Activated CD8-positive, alpha-beta T cell treated with anti-CD3 and anti-CD28 coated beads for 36 hours (primary cell): ENCODE data around the gene KMT5B. TPM values are rescaled to one million over a fixed set of nuclear protein-coding genes. Genes with fewer than 3 reads are reported as not detected.

Experiments
- ATAC-seq: fragments of 200-7000 bp; cut with Tn5 transposase; one replicate; pipeline ENCODE4 v1.10.0; 2021; ENCODE audit warnings: mild to moderate bottlenecking, moderate library complexity
- CTCF ChIA-PET: fragments of 350-600 bp; sonication (Branson Sonifier 250); formaldehyde crosslinking; loops from one replicate; lab custom pipeline; 2021; ENCODE audit warnings: antibody characterized with exemption; lab: Charles Lee
- POLR2A ChIA-PET: fragments of 350-600 bp; sonication (Branson Sonifier 250); formaldehyde crosslinking; loops from one replicate; lab custom pipeline; 2021; ENCODE audit warnings: antibody characterized with exemption; lab: Charles Lee
- DNase-seq: peaks from one replicate; pipeline ENCODE4 v3.0.0-alpha.2; 2020
- H3K27ac Mint-ChIP-seq: one replicate; pipeline ENCODE4 v1.8.0; 2021; ENCODE audit warnings: mild to moderate bottlenecking, mixed read lengths
- H3K27me3 Mint-ChIP-seq: one replicate; pipeline ENCODE4 v1.8.0; 2021; ENCODE audit warnings: mixed read lengths
- H3K36me3 Mint-ChIP-seq: one replicate; pipeline ENCODE4 v1.8.0; 2021; ENCODE audit warnings: low read depth, mixed read lengths
- H3K4me1 Mint-ChIP-seq: one replicate; pipeline ENCODE4 v1.8.0; 2021; ENCODE audit warnings: low read depth, mixed read lengths
- H3K4me3 Mint-ChIP-seq: one replicate; pipeline ENCODE4 v1.8.0; 2021; ENCODE audit warnings: mild to moderate bottlenecking, moderate library complexity, mixed read lengths
- H3K9me3 Mint-ChIP-seq: one replicate; pipeline ENCODE4 v1.8.0; 2021; ENCODE audit warnings: mixed read lengths
- CTCF ChIP-seq: fragments of 200-600 bp; IDR thresholded peaks from one replicate; pipeline ENCODE4 v1.8.0; 2022; ENCODE audit warnings: antibody characterized with exemption, mild to moderate bottlenecking
- intact Hi-C: fragments of 100-400 bp; cut with micrococcal nuclease; formaldehyde crosslinking; loops from one replicate; pipeline ENCODE4 v1.10.0; 2022
- total RNA-seq, 2 experiments: library from RNA; stranded (reverse); gene quantifications; one replicate each; pipeline ENCODE4 v1.2.3, GENCODE V29; 2021

KMT5B gene
- total RNA-seq, 2 experiments from 2014 or later: 16.9 to 17.9 TPM

- Mint-ChIP-seq H3K4me3 (no peak overlapping the region), H3K9me3 (no peaks in the 10 kb centered on the region), H3K27ac (peak overlapping the region; percentile 49), H3K36me3 (peaks cover 12% of the 10 kb centered on the region), H3K4me1 (peaks cover 3% of the 10 kb centered on the region), H3K27me3 (no peaks in the 10 kb centered on the region)
- ChIA-PET CTCF (interaction anchor here (0.7 to 11.6 kb wide), 4 partner anchors 12 to 82 kb away, joined by 3 to 224 read pairs (median 16); partner anchors contain the start of gene C11orf24), POLR2A (interaction anchor here (1.0 kb wide), 1 partner anchor 69 kb away, joined by 3 read pairs; no protein-coding TSS in a partner anchor)
- DNase-seq: no peak
- ATAC-seq: no peak
- intact Hi-C loops: loop anchor here (10.0 kb wide), 1 partner anchor 185 kb away; no protein-coding TSS in a partner anchor
- no peak for TF ChIP-seq CTCF
Measured at GRCh38 chr11:68259122-68259959, 46.2 kb upstream of the KMT5B start.

GRCh38 chr11:68258363-68258765 is 45.3 kb upstream of the KMT5B start:
- Mint-ChIP-seq H3K27me3 (no peaks in the 10 kb centered on the region), H3K27ac (no peak overlapping the region), H3K4me1 (peaks cover 3% of the 10 kb centered on the region), H3K9me3 (no peaks in the 10 kb centered on the region), H3K36me3 (peaks cover 12% of the 10 kb centered on the region), H3K4me3 (no peak overlapping the region)
- intact Hi-C loops: loop anchor here (10.0 kb wide), 1 partner anchor 186 kb away; no protein-coding TSS in a partner anchor
- POLR2A ChIA-PET: interaction anchor here (1.3 to 2.2 kb wide), 3 partner anchors 12 to 41 kb away, joined by 3 to 11 read pairs (median 5); partner anchors contain the start of gene C11orf24
- CTCF ChIA-PET: interaction anchor here (1.0 to 11.6 kb wide), 15 partner anchors 8 to 78 kb away, joined by 3 to 224 read pairs (median 7); partner anchors contain the start of gene C11orf24
- DNase-seq (no peak), ATAC-seq (no peak)
- no peak for TF ChIP-seq CTCF

- peak; percentile 84 for TF ChIP-seq CTCF
- Mint-ChIP-seq H3K36me3 (peaks cover 9% of the 10 kb centered on the region), H3K9me3 (no peaks in the 10 kb centered on the region), H3K4me1 (peaks cover 3% of the 10 kb centered on the region), H3K27ac (no peak overlapping the region), H3K27me3 (no peaks in the 10 kb centered on the region), H3K4me3 (no peak overlapping the region)
- ChIA-PET POLR2A (interaction anchor here (0.7 to 2.2 kb wide), 4 partner anchors 13 to 42 kb away, joined by 3 to 11 read pairs (median 4); partner anchors contain the start of gene C11orf24), CTCF (interaction anchor here (0.6 to 11.6 kb wide), 34 partner anchors 8 to 1385 kb away, joined by 3 to 224 read pairs (median 4); partner anchors contain the start of gene C11orf24)
- intact Hi-C loops: loop anchor here (1.0 to 10.0 kb wide), 2 partner anchors 40 to 187 kb away; no protein-coding TSS in a partner anchor
- ATAC-seq (peak; percentile 95), DNase-seq (peak; percentile 99)
Measured at GRCh38 chr11:68257477-68258362, 44.6 kb upstream of the KMT5B start.

- Mint-ChIP-seq H3K4me1 (peaks cover 3% of the 10 kb centered on the region), H3K27ac (no peak overlapping the region), H3K9me3 (no peaks in the 10 kb centered on the region), H3K4me3 (no peak overlapping the region), H3K27me3 (no peaks in the 10 kb centered on the region), H3K36me3 (no peaks in the 10 kb centered on the region)
- POLR2A ChIA-PET: no interaction called here
- intact Hi-C loops: loop anchor here (10.0 kb wide), 1 partner anchor 188 kb away; no protein-coding TSS in a partner anchor
- no peak for TF ChIP-seq CTCF
- DNase-seq (no peak), ATAC-seq (no peak)
- CTCF ChIA-PET: interaction anchor here (1.2 to 11.6 kb wide), 10 partner anchors 10 to 128 kb away, joined by 4 to 224 read pairs (median 12); partner anchors contain the start of gene C11orf24
Measured at GRCh38 chr11:68256331-68256741, 43.2 kb upstream of the KMT5B start.
